Gastrocnemius medialis (tissue), 4 donors: ENCODE results near the gene CORO2A.

Source experiments
- POLR2A ChIP-seq, 2 donors: fragments of 450-650 bp; IDR thresholded peaks; one replicate each; pipeline ENCODE4 v1.6.1; 2017; ENCODE audit warnings: antibody characterized with exemption in 2 of 2, mild to moderate bottlenecking in 2 of 2, moderate library complexity in 2 of 2
- TF ChIP-seq, protein P1 (sequence below), 5 experiments: fragments of 450-650 bp in 3 of 5; fragments of 200-600 bp in 2 of 5; sonication (generic) in 2 of 5; IDR thresholded peaks in 4 of 5; conservative IDR thresholded peaks in 1 of 5; 1 replicate in 4 of 5; 2 replicates in 1 of 5; pipeline ENCODE4 v1.5.1; 2016 to 2019; ENCODE audit warnings: antibody characterized with exemption in 5 of 5, mild to moderate bottlenecking in 3 of 5, moderate library complexity in 3 of 5

DNA sequence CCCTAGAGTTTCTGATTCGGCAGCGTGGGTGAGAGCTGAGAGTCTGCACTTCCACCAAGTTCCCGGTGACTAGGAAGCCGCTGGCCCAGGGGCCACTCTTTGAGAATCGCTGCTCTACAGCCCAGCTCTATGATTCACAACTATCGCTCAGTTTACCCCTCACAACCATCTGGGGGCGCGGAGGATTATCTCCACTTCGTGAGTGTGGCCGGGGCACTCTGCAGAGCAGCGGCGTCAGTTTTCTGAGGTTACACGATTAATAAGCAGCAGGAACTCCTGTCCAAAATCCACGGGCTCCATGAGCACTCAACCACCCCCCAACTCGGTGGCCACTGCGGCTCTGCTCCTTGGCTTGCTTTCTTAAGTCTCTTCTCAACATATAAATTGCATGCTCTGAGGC is 19.3 kb downstream of the CORO2A start:
- TF ChIP-seq, protein P1, sequence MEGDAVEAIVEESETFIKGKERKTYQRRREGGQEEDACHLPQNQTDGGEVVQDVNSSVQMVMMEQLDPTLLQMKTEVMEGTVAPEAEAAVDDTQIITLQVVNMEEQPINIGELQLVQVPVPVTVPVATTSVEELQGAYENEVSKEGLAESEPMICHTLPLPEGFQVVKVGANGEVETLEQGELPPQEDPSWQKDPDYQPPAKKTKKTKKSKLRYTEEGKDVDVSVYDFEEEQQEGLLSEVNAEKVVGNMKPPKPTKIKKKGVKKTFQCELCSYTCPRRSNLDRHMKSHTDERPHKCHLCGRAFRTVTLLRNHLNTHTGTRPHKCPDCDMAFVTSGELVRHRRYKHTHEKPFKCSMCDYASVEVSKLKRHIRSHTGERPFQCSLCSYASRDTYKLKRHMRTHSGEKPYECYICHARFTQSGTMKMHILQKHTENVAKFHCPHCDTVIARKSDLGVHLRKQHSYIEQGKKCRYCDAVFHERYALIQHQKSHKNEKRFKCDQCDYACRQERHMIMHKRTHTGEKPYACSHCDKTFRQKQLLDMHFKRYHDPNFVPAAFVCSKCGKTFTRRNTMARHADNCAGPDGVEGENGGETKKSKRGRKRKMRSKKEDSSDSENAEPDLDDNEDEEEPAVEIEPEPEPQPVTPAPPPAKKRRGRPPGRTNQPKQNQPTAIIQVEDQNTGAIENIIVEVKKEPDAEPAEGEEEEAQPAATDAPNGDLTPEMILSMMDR (IDR thresholded peaks at IDR 0.05 in 4 of 5, conservative IDR thresholded peaks at IDR 0.05 in 1 of 5), result no peak
- no peak for TF ChIP-seq POLR2A (IDR thresholded peaks at IDR 0.05)
